ENCODE measurements around the gene GTF2E1.
"Not testable (repeated sequence)": the region's sequence is repeated elsewhere in the genome, so short reads cannot be mapped to it uniquely, and the experiment has no call there.

The GTF2E1 gene

DNA sequence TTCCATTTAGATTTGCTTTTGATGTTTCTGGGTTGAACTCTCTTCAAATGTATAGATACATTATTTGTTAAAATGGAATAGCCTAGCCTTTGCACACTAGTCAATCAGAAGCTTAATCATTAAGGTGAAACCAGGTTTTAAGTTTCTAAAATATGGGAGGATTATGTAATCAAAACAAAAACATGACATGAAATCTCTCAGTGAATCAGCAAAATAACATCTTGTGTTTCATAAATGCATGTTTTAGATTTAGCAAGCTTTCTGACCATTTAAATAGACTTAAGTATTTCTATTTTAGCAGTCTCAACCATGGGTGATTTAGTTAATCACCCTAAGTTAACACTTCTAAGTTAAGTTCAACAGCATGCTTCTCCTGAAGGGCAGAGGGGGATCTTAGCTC, 11.3 kb downstream of the GTF2E1 start:
- no peak for DNase-seq (ENCODE audit: low read depth in 2 of 2)

- no peak for DNase-seq (ENCODE audit: low read depth in 2 of 2)
Measured at GRCh38 chr3:120756061-120756460, 13.5 kb downstream of the GTF2E1 start.

DNA sequence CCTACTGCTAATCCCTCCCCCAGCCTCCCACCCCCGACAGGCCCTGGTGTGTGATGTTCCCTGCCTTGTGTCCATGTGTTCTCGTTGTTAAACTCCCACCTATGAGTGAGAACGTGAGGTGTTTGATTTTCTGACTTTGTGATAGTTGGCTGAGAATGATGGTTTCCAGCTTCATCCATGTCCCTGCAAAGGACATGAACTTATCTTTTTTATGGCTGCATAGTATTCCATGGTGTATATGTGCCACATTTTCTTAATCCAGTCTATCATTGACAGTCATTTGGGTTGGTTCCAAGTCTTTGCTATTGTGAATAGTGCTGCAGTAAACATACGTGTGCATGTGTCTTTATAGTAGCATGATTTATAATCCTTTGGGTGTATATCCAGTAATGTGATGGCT, 16.0 kb downstream of the GTF2E1 start:
- not testable (repeated sequence) for DNase-seq (ENCODE audit: low read depth in 2 of 2)

GRCh38 chr3:120762615-120763014, 20.1 kb downstream of the GTF2E1 start:
- DNase-seq (ENCODE audit: low read depth in 2 of 2): no peak

DNA sequence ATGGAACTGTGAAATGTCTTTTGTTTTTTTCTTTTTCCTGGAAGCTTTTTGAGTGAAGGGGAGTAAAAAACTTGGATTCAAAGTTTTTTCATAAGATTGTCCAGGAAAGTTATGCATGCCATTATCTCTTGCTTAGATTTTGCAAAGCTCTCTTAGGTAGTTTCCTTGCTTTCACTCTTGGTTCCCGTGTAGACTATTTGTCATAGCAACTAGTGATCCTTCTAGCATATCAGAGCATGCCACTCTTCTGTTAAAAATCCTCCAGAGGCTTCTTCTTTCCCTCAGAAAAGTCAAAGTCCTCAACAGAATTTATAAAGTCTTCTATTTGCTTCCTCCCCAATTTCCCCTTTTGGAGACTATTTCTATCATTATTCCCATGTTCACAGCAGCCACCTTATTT, 21.1 kb downstream of the GTF2E1 start:
- no peak for DNase-seq (ENCODE audit: low read depth in 2 of 2)

GRCh38 chr3:120764206-120764605, 21.7 kb downstream of the GTF2E1 start:
- no peak for DNase-seq (ENCODE audit: low read depth in 2 of 2)

DNA sequence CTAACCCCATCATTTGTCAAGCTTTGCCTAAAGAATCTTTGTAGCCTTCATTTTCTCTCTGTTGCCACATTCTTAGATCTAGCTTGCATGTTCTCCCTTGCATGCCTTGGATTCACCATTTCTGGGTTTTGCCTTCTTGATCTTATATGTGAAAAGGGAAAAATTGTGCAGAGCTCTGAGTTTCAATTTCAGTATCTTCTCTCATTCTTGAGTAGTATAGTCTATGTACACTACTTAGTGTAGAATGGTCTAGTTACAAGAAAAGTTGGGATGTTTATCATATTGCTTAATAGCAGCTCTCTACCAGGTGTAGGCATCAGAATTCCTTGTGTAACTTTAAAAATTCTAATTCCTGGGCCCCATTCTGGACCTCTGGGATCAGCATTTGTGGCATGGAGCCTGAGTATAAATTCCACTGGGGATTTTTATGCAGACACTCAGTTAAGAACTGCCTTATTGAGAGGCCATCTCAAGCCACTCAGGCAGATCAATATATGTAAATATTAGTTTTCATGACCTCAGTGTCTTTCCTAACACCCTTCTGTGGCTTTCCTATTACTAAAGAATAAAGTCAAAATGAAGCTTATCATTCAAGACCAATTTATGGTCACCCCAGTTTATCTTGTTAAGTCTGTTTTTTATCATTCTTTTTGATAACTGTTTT, 23.4 kb downstream of the GTF2E1 start:
- DNase-seq (ENCODE audit: low read depth in 2 of 2): no peak

GRCh38 chr3:120766576-120766975, 24.0 kb downstream of the GTF2E1 start:
- no peak for DNase-seq (ENCODE audit: low read depth in 2 of 2)

DNA sequence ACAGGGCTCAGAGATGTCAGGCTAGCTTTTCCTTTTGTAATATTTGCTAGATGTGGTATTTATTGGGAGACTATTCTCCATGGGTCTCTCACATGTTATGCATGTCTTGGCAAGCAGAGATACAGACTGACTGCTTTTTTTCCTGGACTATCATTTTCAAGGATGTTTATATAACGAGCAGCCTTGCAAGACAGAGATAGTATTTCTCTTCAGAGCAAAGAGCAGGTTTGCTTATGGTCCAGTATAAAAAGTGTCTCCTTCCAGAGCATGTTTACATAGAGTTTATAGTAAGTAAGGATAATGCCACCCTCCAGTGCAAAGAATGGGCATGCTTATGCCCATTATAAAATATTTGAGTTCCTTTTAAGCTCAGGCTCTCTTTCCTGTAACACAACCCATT, 24.6 kb downstream of the GTF2E1 start:
- no peak for DNase-seq (ENCODE audit: low read depth in 2 of 2)

DNA sequence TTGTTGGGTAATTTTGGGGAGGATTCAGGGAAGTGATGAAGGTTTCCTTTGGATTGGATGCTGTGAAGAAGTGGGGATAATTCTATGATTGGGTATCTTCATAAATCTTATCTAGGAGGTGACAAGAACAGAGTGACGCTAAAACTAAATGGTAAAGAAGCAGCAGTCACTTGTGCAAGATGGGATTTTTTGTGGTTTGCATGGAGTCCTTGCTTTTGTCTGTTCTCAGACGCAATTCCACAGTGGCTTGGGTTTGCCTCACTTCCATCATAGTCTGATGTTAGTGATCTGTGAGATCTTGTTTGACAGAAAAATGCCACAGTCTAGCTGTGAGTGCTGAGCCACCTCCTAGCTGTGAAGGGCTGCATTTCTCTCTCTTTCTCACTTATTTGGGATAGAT, 26.9 kb downstream of the GTF2E1 start:
- no peak for DNase-seq (ENCODE audit: low read depth in 2 of 2)

DNA sequence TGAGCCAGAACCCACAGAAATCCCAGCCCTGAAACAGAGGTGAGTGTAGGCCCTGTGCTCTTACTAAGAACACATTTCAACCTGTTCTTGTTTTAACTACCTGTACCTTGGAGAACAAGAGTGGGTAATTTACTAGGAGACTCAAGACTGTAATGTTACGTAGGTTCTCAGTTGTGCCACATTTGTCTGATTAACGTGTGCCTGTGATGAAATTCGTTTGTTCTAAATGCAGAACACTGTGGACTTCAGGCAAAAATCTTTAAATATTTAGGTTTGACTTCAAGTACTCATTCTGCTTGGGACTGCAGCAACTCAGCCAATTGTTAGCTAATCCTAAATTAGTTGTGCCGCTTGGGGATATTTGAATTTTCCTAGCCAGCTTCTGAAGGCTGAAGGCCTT, 28.3 kb downstream of the GTF2E1 start:
- no peak for DNase-seq (ENCODE audit: low read depth in 2 of 2)

DNA sequence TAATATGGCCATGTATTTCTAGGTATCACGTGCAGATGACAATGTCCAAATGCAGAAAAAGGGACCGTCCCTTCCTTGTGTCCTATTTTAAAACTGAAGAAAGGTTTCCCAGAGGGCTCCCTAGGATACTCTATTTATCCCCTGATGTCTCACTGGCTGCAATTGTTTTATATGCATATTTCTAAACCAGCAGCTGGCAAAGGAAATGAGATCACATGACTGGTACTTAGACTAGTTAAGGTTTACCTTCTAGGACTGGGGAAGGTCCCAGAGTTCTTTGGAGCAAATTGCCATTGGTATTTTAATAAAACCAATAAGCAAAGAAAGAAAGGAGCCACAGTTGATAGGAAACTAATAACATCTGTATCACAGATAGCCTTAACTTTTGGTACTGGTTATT, 29.5 kb downstream of the GTF2E1 start:
- no peak for DNase-seq (ENCODE audit: low read depth in 2 of 2)

GRCh38 chr3:120773932-120774331, 31.4 kb downstream of the GTF2E1 start:
- DNase-seq (ENCODE audit: low read depth in 2 of 2): no peak

- no peak for DNase-seq (ENCODE audit: low read depth in 2 of 2)
Measured at GRCh38 chr3:120775411-120775810, 32.9 kb downstream of the GTF2E1 start.

DNA sequence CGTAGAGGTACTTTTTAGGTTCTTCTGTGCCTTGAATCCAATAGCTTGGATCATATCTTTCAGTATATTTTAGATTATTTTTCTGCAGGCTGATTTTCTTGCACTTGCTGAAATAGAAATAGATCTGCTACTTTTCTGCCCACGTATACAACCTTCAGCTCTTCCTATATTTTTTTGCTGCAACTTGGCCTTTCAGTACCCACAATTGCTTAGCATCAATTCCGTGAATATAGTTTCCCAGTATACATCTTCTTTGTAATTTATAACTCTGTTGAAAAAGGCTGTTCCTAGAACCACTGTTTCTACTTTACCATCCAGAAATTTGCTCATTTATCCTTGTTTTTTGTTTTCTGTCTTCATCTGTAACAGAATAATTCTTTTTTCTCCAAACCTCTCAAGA, 36.2 kb downstream of the GTF2E1 start:
- no peak for DNase-seq (ENCODE audit: low read depth in 2 of 2)

- DNase-seq (ENCODE audit: low read depth in 2 of 2): no peak
Measured at GRCh38 chr3:120780977-120781376, 38.4 kb downstream of the GTF2E1 start.

DNA sequence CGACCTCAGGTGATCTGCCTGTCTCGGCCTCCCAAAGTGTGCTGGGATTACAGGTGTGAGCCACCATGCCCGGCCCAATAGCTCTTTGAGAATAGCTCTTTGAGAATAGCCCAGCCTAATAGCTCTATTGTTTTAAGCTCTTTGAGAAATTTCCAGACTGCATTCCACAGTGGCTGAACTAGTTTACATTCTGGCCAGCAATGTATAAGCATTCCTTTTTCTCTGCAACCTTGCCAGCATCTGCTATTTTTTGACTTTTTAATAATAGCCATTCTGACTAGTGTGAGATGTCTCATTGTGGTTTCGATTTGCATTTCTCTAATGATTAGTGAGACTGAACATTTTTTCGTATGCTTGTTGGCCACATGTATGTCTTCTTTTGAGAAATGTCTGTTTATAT, 43.3 kb downstream of the GTF2E1 start:
- not testable (repeated sequence) for DNase-seq (ENCODE audit: low read depth in 2 of 2)

- no peak for DNase-seq (ENCODE audit: low read depth in 2 of 2)
Measured at GRCh38 chr3:120791010-120791409, 48.5 kb downstream of the GTF2E1 start.

DNA sequence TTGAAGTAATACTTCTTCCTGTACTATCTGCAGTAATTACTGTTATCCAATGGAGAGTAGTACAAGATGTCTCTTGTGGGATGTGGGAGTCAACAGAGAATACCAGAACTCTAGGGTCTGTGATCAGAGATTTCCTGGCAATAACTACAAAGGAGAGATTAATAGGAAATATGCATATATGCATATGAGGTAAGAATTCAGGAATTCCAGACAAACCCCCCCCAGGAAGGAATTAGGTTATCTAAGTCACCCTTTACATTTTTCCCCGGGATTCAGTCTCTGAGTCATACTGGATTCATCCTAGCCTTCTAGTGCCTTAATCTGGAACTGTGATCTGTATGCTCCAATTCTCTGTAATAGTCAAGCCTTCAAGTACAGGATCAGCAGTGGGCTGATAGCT, 49.4 kb downstream of the GTF2E1 start:
- DNase-seq (ENCODE audit: low read depth in 2 of 2): no peak

DNA sequence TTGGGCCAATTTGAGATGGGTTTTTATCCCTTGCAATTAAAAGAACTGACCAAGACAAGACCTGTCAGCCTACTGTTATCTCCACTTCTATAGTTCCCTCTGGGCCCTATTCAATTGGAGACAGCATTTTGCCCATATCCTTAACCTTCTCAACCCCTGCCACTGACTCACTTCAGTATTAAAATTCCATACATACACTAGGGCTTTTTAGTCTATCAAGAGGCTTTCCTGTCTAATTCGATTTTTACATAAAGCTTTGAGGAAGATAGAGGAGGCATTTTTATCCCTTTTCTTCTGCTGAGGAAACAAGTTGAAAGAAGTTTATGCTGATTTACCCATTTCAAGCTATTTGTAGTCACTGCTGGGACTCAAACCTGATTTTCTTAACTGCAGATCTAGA, 51.1 kb downstream of the GTF2E1 start:
- DNase-seq (ENCODE audit: low read depth in 2 of 2): no peak

DNA sequence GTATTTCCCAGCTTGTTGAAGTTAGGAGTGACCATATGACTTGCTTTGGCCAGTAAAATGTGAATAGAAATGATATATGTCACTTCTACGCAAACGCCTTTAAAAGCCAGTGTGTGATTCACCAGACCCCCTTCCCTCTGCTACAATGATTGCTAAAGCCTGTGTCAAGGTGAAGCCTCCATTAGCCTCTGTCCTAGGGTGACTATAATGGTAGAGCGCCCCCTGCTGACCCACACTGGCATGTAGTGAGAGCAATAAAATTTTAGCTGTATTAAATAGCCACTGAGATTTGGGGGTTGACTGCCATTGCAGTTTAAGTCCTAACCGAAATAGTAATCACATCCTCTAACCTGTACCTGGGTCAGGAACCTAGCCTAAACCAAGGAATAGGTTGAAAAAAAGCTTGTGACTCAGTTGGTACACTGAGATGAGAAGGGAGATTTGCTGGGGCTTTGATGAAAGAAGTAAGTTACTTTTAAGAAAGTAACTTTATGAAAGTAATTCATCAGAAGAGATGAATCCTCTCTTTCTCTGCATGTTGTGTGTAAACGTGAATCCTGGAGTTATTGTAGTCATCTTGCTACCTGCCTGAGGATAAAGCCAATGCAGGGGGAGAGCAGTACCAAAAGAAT, 52.6 kb downstream of the GTF2E1 start:
- DNase-seq (ENCODE audit: low read depth in 2 of 2): peak; percentile 57 to 63

DNA sequence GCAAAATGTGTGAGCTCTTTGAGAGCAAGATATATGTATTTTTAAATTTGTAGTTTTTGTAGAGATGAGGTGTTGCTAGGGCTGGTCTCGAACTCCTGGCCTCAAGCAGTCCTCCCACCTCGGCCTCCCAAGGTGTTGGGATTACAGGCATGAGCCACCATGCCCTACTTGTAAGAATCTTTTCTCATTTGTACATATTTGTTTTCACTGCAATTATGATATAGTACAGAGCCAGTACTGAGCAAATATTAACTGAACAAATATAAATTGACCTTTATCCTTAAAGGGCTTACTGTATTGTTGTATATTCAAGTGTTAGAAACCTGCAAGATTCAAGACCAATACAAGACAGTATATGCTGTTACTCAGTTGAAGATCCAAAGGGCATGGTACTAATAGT, 53.4 kb downstream of the GTF2E1 start:
- DNase-seq (ENCODE audit: low read depth in 2 of 2): no peak

DNA sequence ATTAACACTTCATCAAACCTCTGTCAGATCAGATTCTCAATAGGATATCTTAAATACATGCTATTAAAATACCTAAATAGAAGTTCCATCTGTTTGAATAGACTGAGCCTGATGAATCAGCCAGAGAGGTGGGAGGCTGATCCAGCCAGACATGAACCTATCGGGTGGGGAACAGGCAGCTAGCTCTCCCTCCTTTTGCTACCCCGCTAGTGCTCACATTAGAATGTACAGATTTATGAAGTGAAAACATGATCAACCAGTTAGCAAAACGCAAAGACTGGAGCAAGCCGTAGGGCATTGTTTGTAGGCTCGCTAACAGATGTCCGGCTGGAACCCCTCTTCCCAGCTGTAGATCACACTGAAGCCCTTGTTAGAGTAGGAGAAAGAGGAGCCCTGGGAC, 54.4 kb downstream of the GTF2E1 start:
- DNase-seq (ENCODE audit: low read depth in 2 of 2): no peak

- no peak for DNase-seq (ENCODE audit: low read depth in 2 of 2)
Measured at GRCh38 chr3:120797857-120798256, 55.3 kb downstream of the GTF2E1 start.

All from stimulated activated CD8-positive, alpha-beta memory T cell treated with anti-CD3 and anti-CD28 coated beads, Interleukin-15, amount 100 ng/mL, for 48 hours (primary cell).